K562 (cell line): Measurements from ENCODE around the gene CSNK1A1. TPM values are rescaled to one million over a fixed set of nuclear protein-coding genes. Genes with fewer than 3 reads are reported as not detected.
A peak's percentile ranks its signal among the peaks of the same experiment; 100 is the strongest.

ENCODE experiments used
- BACH1 ChIP-seq: fragments of 200-800 bp; sonication (Bioruptor generic); IDR thresholded peaks from 2 replicates; pipeline ENCODE4 v1.6.1; 2016; ENCODE audit warnings: missing genetic modification characterization, missing compliant biosample characterization
- BHLHE40 ChIP-seq: IDR thresholded peaks from 2 replicates; pipeline ENCODE4 v1.6.1; 2011; ENCODE audit warnings: low read length, improper control_type of control experiment
- BRF1 ChIP-seq: IDR thresholded peaks from 3 replicates; pipeline ENCODE4 v1.6.1; 2011; ENCODE audit warnings: borderline replicate concordance, mild to moderate bottlenecking; ENCODE audit not compliant: insufficient read length; ENCODE audit errors: extremely low read depth
- CEBPG ChIP-seq, 3 experiments: fragments of 200-800 bp in 1 of 3; sonication (Bioruptor generic) in 1 of 3; sonication (generic) in 1 of 3; formaldehyde crosslinking in 1 of 3; IDR thresholded peaks in 2 of 3; conservative IDR thresholded peaks in 1 of 3; 2 replicates each; pipeline versions ENCODE4 v1.6.1 to v1.8.0; 2016 to 2022; ENCODE audit warnings: missing compliant biosample characterization in 2 of 3, missing genetic modification characterization in 2 of 3, mild to moderate bottlenecking in 1 of 3, missing genetic modification reagents in 1 of 3
- CREBBP ChIP-seq: IDR thresholded peaks from one replicate; pipeline ENCODE4 v1.6.1; 2012; ENCODE audit warnings: low read depth, mild to moderate bottlenecking, control low read depth, inconsistent platforms, low read length
- CTBP1 ChIP-seq: fragments of 450-650 bp; IDR thresholded peaks from 2 replicates; pipeline ENCODE4 v1.6.1; 2016; ENCODE audit warnings: borderline replicate concordance
- GATA2 ChIP-seq: sonication (generic); formaldehyde crosslinking; IDR thresholded peaks from 2 replicates; pipeline ENCODE4 v1.4.0; 2020; ENCODE audit warnings: mild to moderate bottlenecking, missing genetic modification reagents
- HDAC6 ChIP-seq: IDR thresholded peaks from 2 replicates; pipeline ENCODE4 v1.6.1; 2012; ENCODE audit warnings: low read depth, mild to moderate bottlenecking, control low read depth, inconsistent platforms, low read length, moderate library complexity
- HDAC8 ChIP-seq: fragments of 450-650 bp; IDR thresholded peaks from 2 replicates; pipeline ENCODE4 v1.6.1; 2016; ENCODE audit warnings: mild to moderate bottlenecking, missing genetic modification characterization, moderate library complexity, missing compliant biosample characterization
- NR4A1 ChIP-seq, 2 experiments: fragments of 250-450 bp in 1 of 2; fragments of 450-650 bp in 1 of 2; sonication (Bioruptor Pico) in 1 of 2; IDR thresholded peaks; 2 replicates each; pipeline versions ENCODE4 v1.4.0 to v1.6.1; 2016 to 2020; ENCODE audit warnings: mild to moderate bottlenecking in 2 of 2, missing compliant biosample characterization in 1 of 2, missing genetic modification characterization in 1 of 2, moderate library complexity in 1 of 2
- PML ChIP-seq: IDR thresholded peaks from 2 replicates; pipeline ENCODE4 v1.6.1; 2012; ENCODE audit warnings: low read length, inconsistent platforms
- RBM39 ChIP-seq: fragments of 200-400 bp; formaldehyde crosslinking; optimal IDR thresholded peaks from 2 replicates; pipeline ENCODE3; 2018; ENCODE audit warnings: low read depth, low read length
- RHOXF2B ChIP-seq: fragments of 250-450 bp; sonication (Bioruptor Pico); conservative IDR thresholded peaks from 2 replicates; pipeline ENCODE4 v1.5.1; 2021
- ZBTB7A ChIP-seq: IDR thresholded peaks from 2 replicates; pipeline ENCODE4 v1.6.1; 2011; ENCODE audit warnings: low read depth, mild to moderate bottlenecking, low read length, moderate library complexity, borderline replicate concordance; ENCODE audit not compliant: control insufficient read depth
- ZNF184 ChIP-seq: sonication (generic); formaldehyde crosslinking; IDR thresholded peaks from 2 replicates; pipeline ENCODE4 v1.5.0; 2020; ENCODE audit warnings: missing genetic modification reagents
- ZNF232 ChIP-seq: sonication (generic); formaldehyde crosslinking; IDR thresholded peaks from 2 replicates; pipeline ENCODE4 v1.8.0; 2022; ENCODE audit warnings: mild to moderate bottlenecking, missing genetic modification reagents
- ZNF311 ChIP-seq: fragments of 250-450 bp; sonication (Bioruptor Pico); IDR thresholded peaks from 2 replicates; pipeline ENCODE4 v1.4.0; 2020; ENCODE audit warnings: mild to moderate bottlenecking, moderate library complexity
- polyA plus RNA-seq, 8 experiments: library from polyadenylated mRNA; depleted of rRNA in 4 of 8; stranded (reverse) in 5 of 8; unstranded in 3 of 8; fragments of >200 nt; fragmentation: Nextera tagmentation in 2 of 8; fragmentation: Illumina TruSeq in 1 of 8; extraction: Ambion mirVana in 2 of 8; extraction: Trizol in 1 of 8; gene quantifications; 2 replicates each; pipeline versions ENCODE4 v1.2.1 to v1.2.3, GENCODE V29; 2011 to 2014; ENCODE audit warnings: inconsistent platforms in 1 of 8, missing spikeins in 1 of 8
- total RNA-seq, 7 experiments: library from RNA; depleted of rRNA in 6 of 7; stranded (reverse); fragments of >200 nt in 6 of 7; fragmentation: Illumina TruSeq in 2 of 7; extraction: Trizol in 2 of 7; gene quantifications; 2 replicates each; pipeline versions ENCODE4 v1.2.1 to v1.2.3, GENCODE V29; 2011 to 2021; ENCODE audit warnings: low replicate concordance in 1 of 7
- TF ChIP-seq, protein P1 (sequence below): fragments of 450-650 bp; formaldehyde crosslinking; IDR thresholded peaks from 2 replicates; pipeline ENCODE4 v1.4.0; 2020; ENCODE audit warnings: mild to moderate bottlenecking, moderate library complexity
- TF ChIP-seq, protein P2 (sequence below): fragments of 250-450 bp; sonication (Bioruptor Pico); IDR thresholded peaks from 2 replicates; pipeline ENCODE4 v1.4.0; 2020; ENCODE audit warnings: mild to moderate bottlenecking
- TF ChIP-seq, protein P3 (sequence below): IDR thresholded peaks from 3 replicates; pipeline ENCODE4 v1.6.1; 2011; ENCODE audit warnings: borderline replicate concordance, mild to moderate bottlenecking; ENCODE audit not compliant: insufficient read length, insufficient read depth

CSNK1A1 gene
- total and polyA plus RNA-seq, 9 of the 15 experiments (the other 6 are each of a cell fraction or from before 2014, with no cell fraction given), result 49.1 to 196 (median 154) TPM

GRCh38 chr5:149445739-149446369, 105.4 kb downstream of the CSNK1A1 start (continued):
- TF ChIP-seq, protein P1, sequence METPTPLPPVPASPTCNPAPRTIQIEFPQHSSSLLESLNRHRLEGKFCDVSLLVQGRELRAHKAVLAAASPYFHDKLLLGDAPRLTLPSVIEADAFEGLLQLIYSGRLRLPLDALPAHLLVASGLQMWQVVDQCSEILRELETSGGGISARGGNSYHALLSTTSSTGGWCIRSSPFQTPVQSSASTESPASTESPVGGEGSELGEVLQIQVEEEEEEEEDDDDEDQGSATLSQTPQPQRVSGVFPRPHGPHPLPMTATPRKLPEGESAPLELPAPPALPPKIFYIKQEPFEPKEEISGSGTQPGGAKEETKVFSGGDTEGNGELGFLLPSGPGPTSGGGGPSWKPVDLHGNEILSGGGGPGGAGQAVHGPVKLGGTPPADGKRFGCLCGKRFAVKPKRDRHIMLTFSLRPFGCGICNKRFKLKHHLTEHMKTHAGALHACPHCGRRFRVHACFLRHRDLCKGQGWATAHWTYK (CRISPR knock-in tag), result 0 out of 2 replicates have a peak, but pooled peaks have one; percentile 44
- TF ChIP-seq ZNF311 (CRISPR knock-in tag) (0 out of 2 replicates have a peak, but pooled peaks have one; percentile 52), PML (no peak), GATA2 (CRISPR knock-in tag) (no peak), CEBPG (CRISPR knock-in tag; IDR thresholded peaks at IDR 0.05) (no peak), CEBPG (tag; conservative IDR thresholded peaks at IDR 0.05 in 1 of 2, IDR thresholded peaks at IDR 0.05 in 1 of 2) (no peak), BRF1 (no peak), ZNF184 (CRISPR knock-in tag) (no peak), RHOXF2B (CRISPR knock-in tag) (no peak), RBM39 (no peak), BHLHE40 (no peak), ZNF232 (CRISPR knock-in tag) (no peak), CTBP1 (peak; percentile 52; the same call in 1 of the 2 replicates), BACH1 (peak; percentile 87), ZBTB7A (peak; percentile 41; the same call in 1 of the 2 replicates), CREBBP (no peak), HDAC8 (tag) (0 out of 2 replicates have a peak, but pooled peaks have one; percentile 20), NR4A1 (CRISPR knock-in tag; IDR thresholded peaks at IDR 0.05) (no peak), NR4A1 (tag; IDR thresholded peaks at IDR 0.05) (peak; percentile 81; the same call in 1 of the 2 replicates), HDAC6 (no peak)
- TF ChIP-seq, protein P2, sequence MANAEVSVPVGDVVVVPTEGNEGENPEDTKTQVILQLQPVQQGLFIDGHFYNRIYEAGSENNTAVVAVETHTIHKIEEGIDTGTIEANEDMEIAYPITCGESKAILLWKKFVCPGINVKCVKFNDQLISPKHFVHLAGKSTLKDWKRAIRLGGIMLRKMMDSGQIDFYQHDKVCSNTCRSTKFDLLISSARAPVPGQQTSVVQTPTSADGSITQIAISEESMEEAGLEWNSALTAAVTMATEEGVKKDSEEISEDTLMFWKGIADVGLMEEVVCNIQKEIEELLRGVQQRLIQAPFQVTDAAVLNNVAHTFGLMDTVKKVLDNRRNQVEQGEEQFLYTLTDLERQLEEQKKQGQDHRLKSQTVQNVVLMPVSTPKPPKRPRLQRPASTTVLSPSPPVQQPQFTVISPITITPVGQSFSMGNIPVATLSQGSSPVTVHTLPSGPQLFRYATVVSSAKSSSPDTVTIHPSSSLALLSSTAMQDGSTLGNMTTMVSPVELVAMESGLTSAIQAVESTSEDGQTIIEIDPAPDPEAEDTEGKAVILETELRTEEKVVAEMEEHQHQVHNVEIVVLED (CRISPR knock-in tag), result no peak
- TF ChIP-seq, protein P3, sequence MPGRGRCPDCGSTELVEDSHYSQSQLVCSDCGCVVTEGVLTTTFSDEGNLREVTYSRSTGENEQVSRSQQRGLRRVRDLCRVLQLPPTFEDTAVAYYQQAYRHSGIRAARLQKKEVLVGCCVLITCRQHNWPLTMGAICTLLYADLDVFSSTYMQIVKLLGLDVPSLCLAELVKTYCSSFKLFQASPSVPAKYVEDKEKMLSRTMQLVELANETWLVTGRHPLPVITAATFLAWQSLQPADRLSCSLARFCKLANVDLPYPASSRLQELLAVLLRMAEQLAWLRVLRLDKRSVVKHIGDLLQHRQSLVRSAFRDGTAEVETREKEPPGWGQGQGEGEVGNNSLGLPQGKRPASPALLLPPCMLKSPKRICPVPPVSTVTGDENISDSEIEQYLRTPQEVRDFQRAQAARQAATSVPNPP, result no peak
